ENCODE data around the gene PSAPL1.

PSAPL1 gene

GRCh38 chr4:7430368-7430964 is 4.3 kb downstream of the PSAPL1 start:
- no peak for DNase-seq

GRCh38 chr4:7429601-7430078 is 5.1 kb downstream of the PSAPL1 start:
- no peak for DNase-seq

GRCh38 chr4:7429069-7429416 is 5.7 kb downstream of the PSAPL1 start:
- no peak for DNase-seq

DNA sequence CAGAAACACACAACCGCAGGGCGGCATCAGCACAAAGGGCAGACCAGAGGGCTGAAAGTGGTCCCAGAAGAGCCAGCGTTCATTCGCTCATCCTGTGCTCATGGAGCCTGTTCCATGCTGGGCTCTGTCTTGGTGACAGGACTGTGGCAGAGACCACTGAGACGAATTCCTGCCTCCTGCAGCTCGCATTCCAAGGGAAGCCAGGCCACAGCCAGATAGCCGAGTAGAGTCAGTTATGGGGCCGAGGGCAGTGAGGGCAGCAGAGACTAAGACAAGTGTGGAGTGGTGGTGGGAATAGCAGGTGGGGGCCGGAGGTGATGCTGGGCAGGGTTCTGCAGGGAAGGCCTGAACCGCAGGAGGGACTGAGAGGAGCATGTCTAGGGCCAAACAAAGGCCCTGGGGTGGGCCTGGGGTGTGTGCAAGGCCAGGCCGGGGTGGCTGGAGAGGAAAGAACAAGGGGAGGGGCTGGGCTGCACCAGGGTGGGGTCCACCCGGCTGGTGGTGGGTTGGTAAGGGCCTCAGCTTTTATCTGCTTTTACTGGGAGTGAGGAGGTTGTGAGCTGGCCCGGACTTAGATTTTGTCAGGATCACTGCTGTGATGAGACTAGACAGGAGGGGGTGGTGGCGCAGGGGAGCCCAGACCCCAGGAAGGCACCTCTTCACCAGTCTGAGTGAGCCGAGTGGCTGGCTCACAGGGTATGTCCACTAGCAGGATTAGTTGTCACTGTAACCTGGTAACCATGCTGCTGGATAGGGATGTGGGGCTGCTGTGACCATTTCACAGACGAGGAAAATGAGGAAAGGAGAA is 6.3 kb downstream of the PSAPL1 start:
- DNase-seq: no peak

GRCh38 chr4:7427831-7428260 is 6.9 kb downstream of the PSAPL1 start:
- DNase-seq: no peak

- DNase-seq: no peak
Measured at GRCh38 chr4:7427361-7427760, 7.4 kb downstream of the PSAPL1 start.

- no peak for DNase-seq
Measured at GRCh38 chr4:7426525-7427171, 8.1 kb downstream of the PSAPL1 start.

DNA sequence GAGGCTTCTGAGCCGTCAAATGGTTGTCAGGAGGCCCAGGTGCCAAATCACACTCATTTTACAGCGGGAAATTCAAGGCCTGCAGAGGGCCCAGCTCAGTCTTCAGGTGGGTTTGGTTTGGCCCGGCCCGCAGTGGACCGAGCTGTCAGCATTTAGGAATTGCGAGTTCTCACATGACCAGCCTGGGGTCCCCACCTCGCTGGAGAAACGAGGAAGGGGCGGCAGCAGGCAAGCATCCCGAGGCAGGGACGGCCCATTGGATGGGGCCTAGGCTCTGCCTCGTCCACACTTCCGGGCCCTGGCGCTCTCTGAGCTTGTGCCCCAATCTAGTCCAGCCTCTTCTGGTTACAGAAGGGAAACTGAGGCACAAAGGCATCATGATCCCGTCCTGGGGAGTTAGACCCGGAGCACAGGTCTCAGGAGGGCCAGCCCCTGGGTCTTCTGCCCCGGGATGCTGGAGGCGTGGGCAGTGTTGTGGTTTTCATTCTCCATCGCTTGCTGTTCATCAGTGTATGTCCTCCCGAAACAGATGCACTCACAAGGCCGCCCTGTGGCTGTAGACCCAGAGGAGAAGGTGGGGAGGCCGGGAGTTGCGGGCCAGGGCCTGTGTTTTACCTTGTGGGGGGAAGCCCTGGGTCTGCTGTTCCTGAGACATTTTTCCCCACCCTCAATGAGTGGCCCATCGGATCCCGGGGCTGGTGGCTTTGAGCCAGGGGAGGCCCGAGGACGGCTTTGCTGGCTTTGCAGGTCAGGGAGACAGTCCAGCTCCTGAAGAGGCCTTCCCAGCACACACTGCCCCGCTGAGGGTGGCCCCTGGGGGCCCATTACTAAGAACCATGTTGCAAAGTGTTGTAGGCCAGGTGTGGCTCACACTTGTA is 8.9 kb downstream of the PSAPL1 start:
- no peak for DNase-seq

- DNase-seq: no peak
Measured at GRCh38 chr4:7425124-7425523, 9.6 kb downstream of the PSAPL1 start.

DNA sequence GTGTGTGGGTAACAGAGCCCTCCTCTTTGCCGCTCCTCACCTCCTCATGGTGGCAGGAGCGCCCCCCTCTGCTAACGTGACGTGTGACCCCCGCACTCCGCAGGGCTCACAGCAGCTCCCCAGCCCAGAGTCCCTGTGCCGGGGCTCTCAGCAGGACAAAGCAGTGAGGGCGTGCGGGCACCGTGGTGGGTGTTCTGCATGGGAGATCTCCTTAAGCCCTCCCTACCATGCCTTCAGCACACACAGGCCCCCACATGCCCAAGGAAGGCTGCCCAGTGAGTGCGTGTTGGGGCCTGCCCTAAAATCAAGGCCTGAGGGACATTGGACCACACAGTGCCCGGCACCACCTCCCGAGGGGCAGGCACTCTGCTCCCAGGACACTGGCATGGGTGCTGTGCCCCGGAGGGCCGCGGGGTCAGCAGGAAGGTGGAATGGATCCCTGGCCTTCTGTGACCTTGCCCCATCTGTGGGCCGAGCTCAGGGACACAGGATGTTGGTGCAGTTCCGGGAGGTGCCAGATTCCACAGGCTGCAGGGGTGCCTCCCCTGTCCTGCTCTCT is 10.1 kb downstream of the PSAPL1 start:
- no peak for DNase-seq

GRCh38 chr4:7423801-7424552 is 10.8 kb downstream of the PSAPL1 start:
- DNase-seq: no peak

DNA sequence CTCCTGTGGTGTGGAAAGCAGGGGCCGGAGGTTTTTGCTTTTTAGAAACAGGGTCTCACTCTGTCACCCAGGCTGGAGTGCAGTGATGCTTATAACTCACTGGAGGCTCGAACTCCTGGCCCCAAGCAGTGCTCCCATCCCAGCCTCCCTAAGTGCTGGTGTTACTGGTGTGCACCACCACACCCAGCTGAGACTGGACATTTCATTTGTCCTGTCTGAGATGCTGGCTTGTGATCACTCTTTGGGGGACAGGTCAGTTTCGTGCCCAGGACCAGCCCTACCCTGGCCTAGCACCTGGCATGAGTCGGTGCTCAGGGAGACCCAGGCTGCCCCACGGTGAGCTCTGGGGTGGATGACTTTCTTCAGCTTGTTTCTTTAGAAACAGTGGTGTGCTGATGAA is 11.3 kb downstream of the PSAPL1 start:
- DNase-seq: no peak

DNA sequence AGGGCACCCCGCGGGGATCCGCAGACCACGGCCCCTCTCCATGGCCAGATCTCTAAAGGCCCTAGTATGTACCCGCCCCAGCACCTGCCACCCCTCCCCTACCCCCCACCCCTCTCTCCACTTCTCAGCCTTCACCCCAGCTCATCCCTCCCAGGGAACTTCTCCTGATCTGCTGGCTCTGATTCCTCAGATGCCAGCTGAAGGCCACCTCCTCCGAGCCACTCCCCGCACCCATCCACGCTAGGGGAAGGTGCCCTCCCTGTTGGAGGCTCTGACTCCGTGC is 11.9 kb downstream of the PSAPL1 start:
- DNase-seq: no peak

DNA sequence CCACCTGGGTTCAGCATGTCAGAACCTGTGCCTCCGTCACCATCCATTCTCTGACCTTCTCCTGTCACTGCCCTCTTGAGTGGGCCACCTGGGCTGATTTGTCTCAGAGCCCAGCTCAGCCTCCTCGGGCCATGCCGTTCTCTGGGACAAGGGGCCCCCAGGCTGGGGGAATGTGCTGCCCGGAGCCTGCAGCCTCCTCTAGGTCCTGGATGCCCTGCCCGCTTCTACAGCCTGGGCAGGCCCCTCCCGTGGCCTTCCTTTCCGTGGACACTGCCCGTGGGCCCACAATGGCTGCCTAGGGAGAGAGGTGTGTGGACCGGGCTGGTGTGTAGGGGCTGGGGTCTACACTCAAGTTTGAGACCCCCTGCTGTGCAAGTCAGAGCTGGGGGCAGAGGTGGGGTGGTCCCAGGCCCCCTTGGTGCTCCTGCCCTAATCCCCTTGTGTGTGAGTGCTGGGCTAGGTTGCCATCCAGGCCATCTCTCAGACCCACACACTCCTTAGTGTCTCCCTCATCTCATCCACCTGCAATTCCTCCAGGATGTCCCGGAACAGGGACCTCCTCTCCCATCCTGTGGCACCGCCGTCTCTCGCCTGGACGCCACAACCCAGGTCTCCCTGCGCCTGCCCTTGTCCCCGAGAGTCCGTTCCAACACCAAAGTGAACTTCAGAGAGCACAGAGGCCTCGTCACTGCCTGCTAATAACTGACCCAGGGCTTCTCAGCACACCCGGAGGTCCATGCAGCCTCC is 12.4 kb downstream of the PSAPL1 start:
- DNase-seq: no peak

- DNase-seq: no peak
Measured at GRCh38 chr4:7421356-7422150, 13.2 kb downstream of the PSAPL1 start.

GRCh38 chr4:7420661-7421040 is 14.1 kb downstream of the PSAPL1 start:
- DNase-seq: peak in 1 of 2 experiments; percentile 41

DNA sequence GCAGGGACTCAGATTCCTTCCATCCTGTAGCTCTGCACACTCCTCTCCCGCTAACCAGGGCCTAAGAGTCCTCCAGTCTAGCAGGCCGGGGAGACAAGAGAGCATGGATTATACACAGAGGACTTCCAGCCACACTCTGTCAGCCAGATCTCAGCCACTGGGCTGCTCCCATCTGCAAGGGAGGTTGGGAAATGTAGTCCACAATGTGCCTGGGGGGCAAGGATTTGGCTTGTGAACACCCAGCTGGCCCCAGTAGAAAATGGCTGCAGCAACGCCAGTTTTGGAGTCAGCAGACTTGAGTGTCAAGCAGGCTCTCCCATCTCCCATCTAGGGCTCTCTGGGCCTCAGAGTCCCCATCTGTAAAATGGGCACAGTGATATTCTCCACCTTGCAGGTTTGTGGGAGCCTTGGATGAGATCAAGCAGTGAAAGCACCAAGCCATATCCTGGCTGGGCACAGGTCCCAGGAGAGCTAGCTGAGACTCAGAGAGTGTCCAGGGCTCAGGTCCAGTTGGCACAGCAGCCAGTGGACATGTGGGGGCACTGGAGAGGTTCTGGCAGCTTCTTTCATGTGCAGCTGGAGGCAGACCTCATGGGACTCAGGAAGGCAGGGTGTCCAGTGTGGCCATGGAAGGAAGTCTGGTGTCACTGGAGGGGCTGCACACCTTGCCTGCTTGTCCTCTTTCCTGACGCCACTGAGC is 14.6 kb downstream of the PSAPL1 start:
- DNase-seq: peak in 1 of 2 experiments; percentile 17

DNA sequence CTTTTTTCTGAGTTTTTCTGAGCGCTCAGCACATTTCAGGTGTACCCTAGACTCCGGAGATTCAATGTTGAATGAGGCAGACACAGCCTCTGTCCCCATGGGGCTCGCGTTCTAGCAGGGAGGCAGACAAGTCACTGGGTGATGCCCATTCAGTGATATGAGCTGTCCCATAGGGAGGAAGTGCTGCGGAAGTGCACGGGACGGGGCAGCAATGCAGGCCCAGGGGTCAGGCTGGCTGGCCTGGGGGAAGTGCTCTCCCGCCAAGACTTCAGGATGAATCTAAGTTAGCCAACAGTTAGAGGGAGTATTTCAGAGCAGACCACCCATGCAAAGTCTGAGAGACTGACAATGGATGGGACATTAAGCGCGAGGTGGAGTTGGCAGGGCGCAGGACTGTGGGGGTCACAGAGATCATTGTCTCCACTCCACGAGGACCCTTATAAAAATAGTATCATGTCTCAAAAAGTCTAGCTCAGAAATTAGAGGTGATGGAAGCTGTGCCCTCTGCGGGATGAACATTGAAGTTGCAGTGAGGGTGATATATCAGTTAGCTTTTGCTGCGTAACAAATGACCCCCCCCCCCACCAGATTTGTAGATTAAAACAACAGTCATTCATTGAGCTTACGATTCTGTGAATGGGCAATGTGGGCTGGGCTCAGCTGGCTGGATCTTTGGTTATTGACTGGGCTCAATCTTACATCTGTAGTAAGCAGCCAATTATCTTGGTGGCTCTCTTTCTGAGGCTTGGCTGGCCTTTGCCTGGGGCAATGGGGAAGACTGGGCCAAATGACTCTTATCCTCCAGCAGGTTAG is 16.4 kb downstream of the PSAPL1 start:
- DNase-seq: no peak

- DNase-seq: no peak
Measured at GRCh38 chr4:7417639-7418038, 17.1 kb downstream of the PSAPL1 start.

Measured in NCI-H187 (cell line).